ENCODE results near the gene MOBP. TPM values are rescaled to one million over a fixed set of nuclear protein-coding genes. Genes with fewer than 3 reads are reported as not detected.

The MOBP gene
- total RNA-seq, 4 donors from 2014 or later: 0.08 to 0.47 TPM; not detected in 2

DNA sequence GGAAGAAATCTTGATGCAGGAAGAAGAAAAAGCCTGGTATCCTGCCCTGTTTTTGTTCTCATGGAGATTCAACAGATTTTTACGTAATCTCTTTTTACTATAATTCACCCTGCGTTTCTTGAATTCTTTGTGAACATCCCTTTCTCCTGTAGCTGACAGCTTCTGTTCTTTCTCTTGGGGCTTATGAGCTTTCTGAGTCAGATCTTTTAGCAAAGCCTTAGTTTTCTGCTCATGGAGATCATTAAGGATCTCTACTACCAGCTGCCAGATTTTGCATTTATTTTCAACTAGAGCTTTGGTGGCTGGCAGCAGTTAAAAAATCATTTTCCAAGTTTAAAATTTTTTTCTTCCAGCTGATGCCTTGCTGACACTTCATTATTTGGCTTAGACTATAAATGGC lies 51.6 kb downstream of the MOBP start:
- Histone ChIP-seq H3K9me3 (peaks cover 0 to 6% (median 0%) of the 10 kb centered on the region in 3 donors), H3K36me3 (no peaks in the 10 kb centered on the region), H3K27me3 (peaks cover 4% of the 10 kb centered on the region), H3K4me1 (no peaks in the 10 kb centered on the region), H3K4me3 (no peak overlapping the region), H3K27ac (no peak overlapping the region)
- WGBS, 2 donors (ENCODE audit: low coverage in 1 of 2): 36 to 42% methylated on average over 2 of the region's 2 CpGs
- ATAC-seq: no peak
- no peak for TF ChIP-seq POLR2A (IDR thresholded peaks at IDR 0.05)
- TF ChIP-seq EP300 (IDR thresholded peaks at IDR 0.05): no peak
- TF ChIP-seq, protein P1, sequence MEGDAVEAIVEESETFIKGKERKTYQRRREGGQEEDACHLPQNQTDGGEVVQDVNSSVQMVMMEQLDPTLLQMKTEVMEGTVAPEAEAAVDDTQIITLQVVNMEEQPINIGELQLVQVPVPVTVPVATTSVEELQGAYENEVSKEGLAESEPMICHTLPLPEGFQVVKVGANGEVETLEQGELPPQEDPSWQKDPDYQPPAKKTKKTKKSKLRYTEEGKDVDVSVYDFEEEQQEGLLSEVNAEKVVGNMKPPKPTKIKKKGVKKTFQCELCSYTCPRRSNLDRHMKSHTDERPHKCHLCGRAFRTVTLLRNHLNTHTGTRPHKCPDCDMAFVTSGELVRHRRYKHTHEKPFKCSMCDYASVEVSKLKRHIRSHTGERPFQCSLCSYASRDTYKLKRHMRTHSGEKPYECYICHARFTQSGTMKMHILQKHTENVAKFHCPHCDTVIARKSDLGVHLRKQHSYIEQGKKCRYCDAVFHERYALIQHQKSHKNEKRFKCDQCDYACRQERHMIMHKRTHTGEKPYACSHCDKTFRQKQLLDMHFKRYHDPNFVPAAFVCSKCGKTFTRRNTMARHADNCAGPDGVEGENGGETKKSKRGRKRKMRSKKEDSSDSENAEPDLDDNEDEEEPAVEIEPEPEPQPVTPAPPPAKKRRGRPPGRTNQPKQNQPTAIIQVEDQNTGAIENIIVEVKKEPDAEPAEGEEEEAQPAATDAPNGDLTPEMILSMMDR (IDR thresholded peaks at IDR 0.05): no peak
- TF ChIP-seq POLR2AphosphoS5 (IDR thresholded peaks at IDR 0.05): no peak

DNA sequence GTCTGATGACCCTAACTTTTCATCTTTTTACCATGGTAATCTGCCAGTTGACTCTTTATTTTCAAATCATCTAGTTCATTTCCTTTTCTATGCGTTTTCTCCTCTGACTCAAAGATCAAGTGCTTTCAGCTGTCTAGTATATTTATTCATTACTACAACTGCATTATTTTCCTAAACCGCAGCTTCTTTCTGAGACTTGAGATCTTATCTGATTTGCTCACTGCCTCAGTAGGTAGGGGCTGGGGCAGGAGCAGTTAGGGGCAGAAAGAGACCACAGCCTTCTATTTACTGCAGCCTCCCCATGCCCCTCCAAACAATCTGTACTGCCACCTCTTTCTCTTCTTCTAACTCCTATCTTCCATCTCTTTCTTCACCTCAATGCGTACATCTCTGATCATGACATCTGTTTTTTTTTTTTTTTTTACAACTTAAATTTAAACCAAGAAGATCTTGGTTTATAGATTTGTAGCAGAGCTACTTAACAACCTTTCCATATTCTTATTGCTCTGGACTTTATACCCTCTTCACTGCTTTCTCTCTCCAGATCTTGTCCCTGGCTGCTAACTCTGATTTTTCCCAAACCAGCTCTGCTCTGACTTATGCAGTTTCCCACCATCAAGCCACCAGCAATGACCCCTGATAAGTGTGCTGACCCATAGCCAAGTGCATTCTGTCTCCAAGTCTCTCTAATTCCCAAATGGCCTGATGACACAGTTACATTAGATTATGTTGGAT lies 52.2 kb downstream of the MOBP start:
- H3K27ac ChIP-seq: no peak overlapping the region
- WGBS, 2 donors (ENCODE audit: low coverage in 1 of 2): 21 to 47% methylated on average over 2 to 3 of the region's 3 CpGs
- TF ChIP-seq, protein P1 (IDR thresholded peaks at IDR 0.05): no peak
- no peak for TF ChIP-seq POLR2A (IDR thresholded peaks at IDR 0.05)
- TF ChIP-seq POLR2AphosphoS5 (IDR thresholded peaks at IDR 0.05): no peak
- no peak for TF ChIP-seq EP300 (IDR thresholded peaks at IDR 0.05)
- ATAC-seq: no peak
- H3K4me1 ChIP-seq: no peaks in the 10 kb centered on the region
- peaks cover 4% of the 10 kb centered on the region for H3K27me3 ChIP-seq
- peaks cover 0 to 8% (median 0%) of the 10 kb centered on the region in 3 donors for H3K9me3 ChIP-seq
- H3K4me3 ChIP-seq: no peak overlapping the region
- H3K36me3 ChIP-seq: no peaks in the 10 kb centered on the region

DNA sequence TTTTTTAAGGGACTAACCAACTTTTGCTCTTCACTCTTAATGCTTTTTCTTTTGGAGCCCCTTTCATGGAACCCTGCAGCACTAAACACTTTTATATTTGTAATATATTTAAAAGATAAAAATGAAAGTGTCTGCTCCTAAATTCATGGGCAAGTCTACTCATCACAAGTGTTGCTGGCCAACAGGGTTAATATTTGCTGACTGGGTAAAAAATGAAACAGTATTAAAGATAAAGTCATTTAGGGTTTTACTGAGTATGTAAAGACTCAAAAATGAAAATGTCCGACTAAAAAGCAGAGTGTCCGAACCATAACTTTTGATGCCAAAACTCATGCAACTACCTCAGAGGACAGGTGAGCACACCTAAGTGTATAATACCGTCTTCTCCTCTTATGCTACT lies 54.0 kb downstream of the MOBP start:
- no peak for ATAC-seq

DNA sequence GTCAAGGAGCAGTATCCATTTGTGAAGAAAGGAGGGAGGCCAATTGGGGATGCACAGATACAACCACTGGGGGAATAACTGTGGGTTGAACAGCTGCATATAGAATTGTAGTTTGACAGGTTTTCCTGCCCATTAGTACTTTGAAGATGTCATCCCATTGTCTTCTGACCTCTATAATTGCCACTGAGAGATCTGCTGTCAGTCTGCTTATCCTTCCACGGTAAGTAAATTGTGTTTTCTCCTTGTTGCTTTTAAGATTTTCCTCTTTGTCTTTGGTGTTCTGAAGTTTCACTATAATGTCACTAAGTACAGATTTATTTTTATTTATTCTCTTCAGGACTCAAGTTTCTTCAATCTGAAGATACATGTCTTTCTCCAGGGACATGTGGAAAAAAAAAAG lies 56.6 kb downstream of the MOBP start:
- no peak for TF ChIP-seq EP300 (IDR thresholded peaks at IDR 0.05)
- TF ChIP-seq, protein P1 (IDR thresholded peaks at IDR 0.05): no peak
- TF ChIP-seq POLR2A (IDR thresholded peaks at IDR 0.05): no peak
- TF ChIP-seq POLR2AphosphoS5 (IDR thresholded peaks at IDR 0.05): no peak
- Histone ChIP-seq H3K27me3 (no peaks in the 10 kb centered on the region), H3K36me3 (no peaks in the 10 kb centered on the region), H3K9me3 (peaks cover 0 to 15% (median 0%) of the 10 kb centered on the region in 3 donors), H3K4me1 (no peaks in the 10 kb centered on the region), H3K27ac (no peak overlapping the region), H3K4me3 (no peak overlapping the region)
- no peak for ATAC-seq
- WGBS, 2 donors (ENCODE audit: low coverage in 1 of 2): 64% methylated on average over 1 of the region's 1 CpG; no CpG with 5 or more reads in 1 of the 2 donors

More for the DNA sequence above, 54.0 kb downstream of the MOBP start:
- 85 to 97% methylated on average over 3 of the region's 3 CpGs for WGBS, 2 donors (ENCODE audit: low coverage in 1 of 2)
- H3K4me1 ChIP-seq: no peaks in the 10 kb centered on the region
- H3K4me3 ChIP-seq: no peak overlapping the region
- peaks cover 4% of the 10 kb centered on the region for H3K27me3 ChIP-seq
- no peaks in the 10 kb centered on the region for H3K36me3 ChIP-seq
- peaks cover 0 to 15% (median 0%) of the 10 kb centered on the region in 3 donors for H3K9me3 ChIP-seq
- TF ChIP-seq, protein P1 (IDR thresholded peaks at IDR 0.05): no peak
- TF ChIP-seq POLR2A (IDR thresholded peaks at IDR 0.05) (no peak), POLR2AphosphoS5 (IDR thresholded peaks at IDR 0.05) (no peak), EP300 (IDR thresholded peaks at IDR 0.05) (no peak)
- H3K27ac ChIP-seq: no peak overlapping the region

DNA sequence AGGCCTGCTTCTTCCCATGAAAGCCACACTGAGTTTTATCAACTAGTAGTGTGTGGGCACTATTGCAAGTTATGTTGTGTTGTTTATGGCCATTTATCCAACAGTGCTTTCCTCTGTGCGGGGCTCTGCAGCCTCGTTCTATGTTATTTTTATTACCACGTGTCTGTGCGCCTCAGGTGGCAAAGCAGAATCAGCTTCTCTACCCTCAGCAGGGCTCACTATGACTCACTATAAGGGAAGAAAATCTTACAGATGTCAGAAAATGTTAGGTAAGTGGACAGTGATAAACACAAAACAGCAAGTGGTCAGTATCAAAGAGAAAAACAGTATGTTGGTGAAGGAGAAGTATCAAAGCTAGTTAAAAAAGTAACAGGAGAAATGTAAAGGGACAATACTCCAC lies 61.4 kb downstream of the MOBP start:
- no peaks in the 10 kb centered on the region for H3K27me3 ChIP-seq
- WGBS, 2 donors (ENCODE audit: low coverage in 1 of 2): 44% methylated on average over 3 of the region's 4 CpGs; no CpG with 5 or more reads in 1 of the 2 donors
- no peak for ATAC-seq

More for the DNA sequence above, 61.4 kb downstream of the MOBP start:
- TF ChIP-seq POLR2A (IDR thresholded peaks at IDR 0.05): no peak
- no peak for TF ChIP-seq EP300 (IDR thresholded peaks at IDR 0.05)
- TF ChIP-seq, protein P1 (IDR thresholded peaks at IDR 0.05): no peak
- TF ChIP-seq POLR2AphosphoS5 (IDR thresholded peaks at IDR 0.05): no peak
- H3K4me1 ChIP-seq: no peaks in the 10 kb centered on the region
- H3K36me3 ChIP-seq: no peaks in the 10 kb centered on the region
- H3K27ac ChIP-seq: no peak overlapping the region
- H3K4me3 ChIP-seq: no peak overlapping the region
- peaks cover 0 to 12% (median 0%) of the 10 kb centered on the region in 3 donors for H3K9me3 ChIP-seq
